ENCODE measurements around the gene PAX5. TPM values are rescaled to one million over a fixed set of nuclear protein-coding genes. Genes with fewer than 3 reads are reported as not detected.

PAX5 gene
- total RNA-seq, 2 donors from 2014 or later = 0.46 to 0.59 TPM

- DNase-seq (no peak), ATAC-seq (no peak)
- intact Hi-C loops (cut with DNase I, micrococcal nuclease) = loop anchor here in 1 of 2 donors (10.0 kb wide), 1 partner anchor 54 kb away; no protein-coding TSS in a partner anchor
These were observed 4.9 kb upstream of the PAX5 start for GRCh38 chr9:37038943-37039464.

GRCh38 chr9:37038302-37038942 is 4.4 kb upstream of the PAX5 start:
- intact Hi-C loops (cut with DNase I, micrococcal nuclease) = loop anchor here in 1 of 2 donors (10.0 kb wide), 1 partner anchor 54 kb away; no protein-coding TSS in a partner anchor
- ATAC-seq (no peak), DNase-seq (no peak)

DNA sequence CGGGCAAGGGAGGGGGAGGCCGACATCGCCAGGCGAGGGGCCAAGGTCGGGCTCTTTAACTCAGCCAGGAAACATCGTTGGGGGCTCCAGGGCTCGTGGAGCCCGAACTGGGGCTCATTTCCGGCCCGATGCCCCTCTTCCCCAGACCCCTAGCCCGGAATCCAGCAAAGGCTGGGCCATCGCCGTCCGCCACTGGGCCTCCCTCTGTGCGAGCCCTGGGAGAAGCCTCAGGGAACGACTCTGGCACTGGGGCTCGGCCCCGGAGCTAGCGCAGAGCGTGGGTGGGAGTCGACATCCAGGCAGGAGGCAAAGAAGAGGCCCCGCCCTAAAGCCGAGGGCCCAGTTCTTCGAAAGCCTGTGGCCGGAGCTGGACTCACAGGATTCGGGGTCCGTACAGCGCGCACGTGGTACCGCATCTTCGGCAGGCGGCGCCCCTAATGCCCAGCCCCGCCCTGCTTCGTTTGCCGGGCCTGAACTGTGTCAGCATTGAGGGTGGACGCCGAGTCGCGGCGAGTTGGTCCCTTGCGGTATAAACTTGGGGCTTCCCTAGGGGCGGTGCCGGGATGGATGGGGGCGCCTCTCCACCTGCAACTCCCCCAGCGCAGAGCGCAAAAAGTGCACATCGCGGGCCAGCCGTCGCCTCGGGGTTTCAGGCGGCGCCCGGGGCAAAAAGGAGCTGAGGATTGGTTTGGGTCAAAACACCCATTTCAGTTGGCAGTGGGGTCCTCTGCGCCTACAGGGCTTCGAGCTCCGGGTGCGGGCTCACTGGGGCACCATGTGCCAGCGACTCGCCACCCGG is 3.6 kb upstream of the PAX5 start:
- ATAC-seq = no peak
- DNase-seq = peak in 1 of 2 donors; percentile 29
- intact Hi-C loops (cut with DNase I, micrococcal nuclease) = loop anchor here in 1 of 2 donors (10.0 kb wide), 1 partner anchor 53 kb away; no protein-coding TSS in a partner anchor

DNA sequence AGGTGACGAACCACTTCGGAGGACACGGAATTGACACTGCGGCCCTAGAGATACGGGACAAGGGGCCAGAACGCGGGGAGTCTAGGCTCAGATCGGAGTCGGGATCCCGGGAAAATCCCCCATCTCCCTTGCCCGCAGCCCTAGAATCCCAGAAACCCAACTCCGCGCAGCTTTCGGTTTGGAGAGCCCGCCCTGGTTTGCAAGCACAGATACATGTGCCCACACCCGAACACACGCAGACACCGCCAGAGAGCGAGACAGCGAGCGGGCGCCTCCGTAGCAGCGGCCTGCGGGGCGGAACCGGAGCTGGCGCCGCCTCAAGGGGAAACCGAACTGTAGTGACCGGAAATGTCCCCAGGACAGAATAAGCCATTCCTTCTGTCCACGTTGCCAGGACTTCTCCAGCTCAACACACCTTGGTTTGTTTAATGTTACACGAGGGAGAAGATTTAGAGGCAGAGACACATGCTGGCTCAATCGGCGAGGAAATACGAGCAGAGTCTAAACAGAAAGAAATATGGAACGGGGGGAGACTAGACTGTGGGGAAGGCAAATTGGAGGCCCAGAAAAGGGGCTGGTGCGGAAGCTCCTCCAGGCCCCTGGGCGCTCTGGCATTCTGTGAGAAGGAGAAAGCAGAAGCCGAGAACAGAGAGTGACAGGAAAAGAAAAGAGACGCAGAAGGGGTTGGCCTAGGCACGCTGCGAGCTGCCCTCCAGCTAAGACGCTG is 2.9 kb upstream of the PAX5 start:
- peak; percentile 47 to 68 for DNase-seq
- intact Hi-C loops (cut with DNase I, micrococcal nuclease) = loop anchor here in 1 of 2 donors (10.0 kb wide), 1 partner anchor 52 kb away; no protein-coding TSS in a partner anchor
- peak; percentile 83 for ATAC-seq

DNA sequence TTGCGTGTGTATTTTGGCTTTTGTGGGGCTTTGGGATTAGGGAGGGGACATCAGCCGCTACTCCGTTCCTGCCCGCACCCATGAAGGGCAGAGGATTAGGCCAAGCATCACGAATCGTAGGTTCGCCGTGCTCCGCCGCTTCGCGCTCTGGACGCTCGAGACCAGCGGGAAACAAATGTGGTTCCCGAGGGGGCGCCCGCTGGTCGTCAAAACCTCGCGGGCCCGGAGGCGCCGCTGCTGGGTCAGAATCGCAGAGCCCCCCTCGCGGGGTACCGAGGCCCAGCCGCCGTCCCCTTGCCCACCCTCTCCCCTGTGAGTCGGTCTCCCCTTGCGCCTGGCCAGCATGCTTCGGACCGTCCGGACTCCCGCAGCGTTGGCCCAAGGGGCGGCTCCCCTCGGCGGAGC is 2.3 kb upstream of the PAX5 start:
- DNase-seq (peak in 1 of 2 donors; percentile 40), ATAC-seq (peak; percentile 13)
- intact Hi-C loops (cut with DNase I, micrococcal nuclease) = loop anchor here in 1 of 2 donors (10.0 kb wide), 1 partner anchor 52 kb away; no protein-coding TSS in a partner anchor

GRCh38 chr9:37035648-37036370 is 1.7 kb upstream of the PAX5 start:
- no peak for DNase-seq
- intact Hi-C loops (cut with DNase I, micrococcal nuclease) = loop anchor here in 1 of 2 donors (10.0 kb wide), 1 partner anchor 51 kb away; no protein-coding TSS in a partner anchor
- peak; percentile 43 for ATAC-seq

DNA sequence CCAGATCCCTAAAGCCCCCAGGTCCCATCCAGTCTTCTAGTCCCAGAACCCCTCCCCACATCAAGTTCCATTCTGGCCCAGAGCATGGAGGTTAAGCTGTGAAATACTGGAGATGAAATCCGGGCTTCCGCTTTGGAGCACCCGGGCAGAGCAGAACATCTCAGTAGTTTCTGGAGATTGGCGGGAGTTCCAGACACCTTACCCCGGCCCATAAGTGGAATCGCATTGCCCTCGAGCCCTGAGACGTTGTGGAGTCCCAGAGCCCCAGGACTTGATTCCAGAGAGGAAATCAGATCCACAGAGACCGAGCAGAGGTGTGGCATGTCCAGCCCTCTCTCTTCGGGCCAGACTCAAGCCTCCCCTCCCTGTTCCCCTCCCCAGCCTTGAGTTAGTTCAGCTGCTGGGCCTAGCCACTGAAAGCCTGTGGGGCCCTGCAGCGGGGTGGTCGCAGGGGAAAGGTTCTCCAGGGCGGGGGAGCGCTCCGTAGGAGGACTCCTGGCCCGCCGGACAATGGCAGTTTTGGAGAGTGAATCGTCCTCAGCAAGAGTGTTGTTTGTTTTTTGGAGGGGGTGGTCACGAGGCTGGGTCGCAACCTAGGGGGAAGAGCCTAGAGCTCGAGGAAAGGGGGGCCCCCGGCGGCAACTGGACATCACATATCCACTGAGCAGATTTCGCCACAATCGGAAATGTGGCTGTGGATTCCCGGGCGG is 1.0 kb upstream of the PAX5 start:
- DNase-seq (no peak), ATAC-seq (no peak)
- intact Hi-C loops (cut with DNase I, micrococcal nuclease) = loop anchor here in 1 of 2 donors (10.0 kb wide), 1 partner anchor 50 kb away; no protein-coding TSS in a partner anchor

DNA sequence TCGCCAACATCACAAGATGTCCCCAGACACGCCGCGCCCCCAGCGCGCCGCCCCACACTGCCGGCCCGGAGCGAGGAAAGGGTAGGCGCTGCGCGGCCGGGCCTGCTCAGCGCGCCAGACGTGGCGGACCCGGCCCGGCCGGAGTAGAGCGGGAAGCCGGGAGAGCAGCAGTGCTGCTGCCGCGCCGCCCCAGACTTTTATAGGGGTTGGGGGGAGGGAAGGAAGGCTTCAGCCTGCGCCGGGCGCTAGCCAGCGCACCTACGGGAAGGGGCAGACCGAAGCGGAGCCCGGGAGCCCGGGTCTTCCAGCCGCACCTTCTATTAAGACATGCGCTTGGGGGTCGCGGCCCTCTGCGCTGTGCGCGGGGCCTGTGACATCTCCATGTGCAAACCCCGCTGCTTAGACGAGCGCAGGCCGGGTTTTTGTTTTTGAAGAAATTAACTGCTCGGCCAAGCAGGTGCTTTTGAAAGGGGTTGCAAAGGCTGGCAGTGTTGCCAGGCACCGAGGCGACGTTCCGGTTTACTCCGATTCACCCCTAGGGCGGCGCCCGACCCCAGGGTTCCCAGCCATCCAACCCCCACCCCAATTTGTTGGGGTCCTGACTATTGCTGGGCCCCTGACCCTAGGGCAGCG is 353 bp upstream of the PAX5 start:
- DNase-seq (peak in 1 of 2 donors; percentile 39), ATAC-seq (peak; percentile 51)
- intact Hi-C loops (cut with DNase I, micrococcal nuclease) = loop anchor here in 1 of 2 donors (10.0 kb wide), 1 partner anchor 50 kb away; no protein-coding TSS in a partner anchor

- no peak for ATAC-seq
- intact Hi-C loops (cut with DNase I, micrococcal nuclease) = loop anchor here in 1 of 2 donors (10.0 kb wide), 1 partner anchor 48 kb away; no protein-coding TSS in a partner anchor
- DNase-seq = no peak
These were observed 927 bp downstream of the PAX5 start for GRCh38 chr9:37033141-37033540.

GRCh38 chr9:37032713-37033112 is 1.4 kb downstream of the PAX5 start:
- no peak for DNase-seq
- intact Hi-C loops (cut with DNase I, micrococcal nuclease) = loop anchor here in 1 of 2 donors (10.0 kb wide), 1 partner anchor 48 kb away; no protein-coding TSS in a partner anchor
- ATAC-seq = no peak

GRCh38 chr9:37031902-37032301 is 2.2 kb downstream of the PAX5 start:
- intact Hi-C loops (cut with DNase I, micrococcal nuclease) = loop anchor here in 1 of 2 donors (10.0 kb wide), 1 partner anchor 47 kb away; no protein-coding TSS in a partner anchor
- no peak for DNase-seq
- ATAC-seq = no peak

DNA sequence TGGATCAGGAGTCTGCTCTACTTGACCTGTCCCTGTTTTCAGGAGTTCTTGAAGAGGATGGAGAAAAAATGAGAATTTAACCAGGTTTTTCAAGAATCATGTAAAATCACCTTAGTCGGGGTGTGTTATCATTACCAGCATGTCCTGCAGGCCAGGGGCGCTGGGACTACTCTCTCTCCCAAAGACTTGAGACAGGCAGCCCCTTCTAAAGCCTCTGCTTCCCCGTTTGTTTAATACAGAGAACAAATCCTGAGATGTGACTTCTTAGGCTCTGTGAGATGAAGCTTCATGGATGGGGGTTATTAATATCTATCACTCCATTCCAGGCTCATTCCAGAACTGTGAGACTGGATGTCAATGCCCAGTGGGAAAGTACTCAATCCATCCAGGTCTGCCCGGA is 3.0 kb downstream of the PAX5 start:
- intact Hi-C loops (cut with DNase I, micrococcal nuclease) = loop anchor here in 1 of 2 donors (10.0 kb wide), 1 partner anchor 46 kb away; no protein-coding TSS in a partner anchor
- ATAC-seq (no peak), DNase-seq (no peak)

DNA sequence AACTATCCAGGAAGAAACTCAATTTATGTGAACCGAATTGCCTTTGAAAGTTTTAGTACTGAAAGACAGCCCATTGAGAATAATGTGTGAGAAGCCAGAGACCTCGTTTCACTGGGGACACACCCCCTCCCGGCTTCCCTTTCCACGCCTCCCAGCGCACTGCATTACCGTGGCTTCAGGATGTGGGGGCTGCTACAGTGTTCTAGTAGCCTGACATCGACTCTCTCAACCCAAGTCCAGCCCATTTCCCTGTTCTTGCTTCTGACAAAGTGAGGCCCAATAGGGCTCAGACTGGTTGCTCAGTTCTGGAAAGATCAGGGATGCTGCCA is 3.5 kb downstream of the PAX5 start:
- DNase-seq = no peak
- intact Hi-C loops (cut with DNase I, micrococcal nuclease) = loop anchor here in 1 of 2 donors (10.0 kb wide), 1 partner anchor 46 kb away; no protein-coding TSS in a partner anchor
- no peak for ATAC-seq

DNA sequence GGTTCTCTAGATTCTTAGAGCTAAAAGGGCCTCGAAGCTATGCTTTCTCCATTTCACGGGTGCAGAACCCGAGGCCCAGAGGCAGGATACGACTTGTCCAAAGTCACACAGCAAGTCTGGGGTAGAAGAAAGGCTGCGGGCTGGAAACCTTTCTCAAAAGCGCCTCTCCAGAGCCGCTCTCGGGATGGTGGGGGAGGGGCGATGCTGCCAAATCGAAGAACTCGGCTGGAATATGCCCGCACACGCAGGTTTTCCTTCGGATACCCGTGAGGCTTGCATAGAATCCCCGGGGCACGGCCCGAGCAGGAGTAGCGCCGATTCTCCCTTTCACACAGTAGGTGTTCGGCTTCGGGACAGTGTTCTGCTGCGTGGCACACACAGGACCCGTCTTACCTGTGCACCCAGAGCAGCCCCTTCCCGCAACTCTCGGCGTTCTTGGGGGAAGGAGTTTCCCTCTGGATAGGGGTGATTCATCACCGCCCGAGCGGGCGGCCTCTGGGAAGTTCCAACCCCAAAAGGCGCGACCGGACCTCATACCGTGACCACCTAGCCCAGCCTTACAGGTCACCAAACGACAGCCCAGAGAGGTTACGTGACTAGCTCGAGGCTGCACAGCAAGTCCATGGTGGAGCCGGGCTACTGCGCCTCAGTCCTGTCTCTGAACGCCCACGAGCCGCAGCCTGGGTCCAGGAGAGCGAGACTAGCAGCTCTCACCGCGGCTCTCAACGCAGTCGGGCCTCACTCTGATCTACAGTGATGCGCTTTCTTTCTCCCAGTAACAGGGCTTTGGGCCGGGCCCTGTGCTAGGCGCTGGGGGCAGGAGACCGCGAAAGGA is 4.1 kb downstream of the PAX5 start:
- ATAC-seq = no peak
- intact Hi-C loops (cut with DNase I, micrococcal nuclease) = loop anchor here in 1 of 2 donors (10.0 kb wide), 1 partner anchor 45 kb away; no protein-coding TSS in a partner anchor
- no peak for DNase-seq

DNA sequence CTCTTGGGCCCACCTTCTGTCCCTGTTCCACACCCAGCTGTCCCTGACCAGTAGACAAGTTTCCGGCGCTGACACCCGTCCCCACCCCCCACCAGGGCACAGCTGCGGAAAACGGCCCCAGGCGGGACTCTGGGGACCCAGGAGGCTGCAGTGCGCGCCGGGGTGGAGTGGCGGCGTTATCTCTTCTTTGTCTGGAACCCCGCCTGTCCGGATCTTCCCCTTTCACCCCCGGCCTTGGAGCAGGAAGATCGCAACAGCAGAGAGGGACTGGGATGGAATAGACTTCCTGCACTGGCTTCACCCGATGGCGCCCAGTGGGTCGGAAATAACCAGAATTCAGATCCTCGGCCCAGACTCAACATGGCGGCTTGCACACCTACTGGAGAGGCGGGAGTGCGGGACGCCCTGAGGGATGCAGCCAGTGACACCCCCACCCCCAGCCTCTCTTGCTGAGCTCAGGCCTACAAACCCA is 4.7 kb downstream of the PAX5 start:
- intact Hi-C loops (cut with DNase I, micrococcal nuclease) = no loop called here

More for the DNA sequence above, 4.7 kb downstream of the PAX5 start:
- ATAC-seq (no peak), DNase-seq (no peak)

Data from left colon (tissue), 2 donors.